Right lobe of liver (tissue), 6 donors: ENCODE results near the gene SHISA7. TPM values are rescaled to one million over a fixed set of nuclear protein-coding genes. Genes with fewer than 3 reads are reported as not detected.
A peak's percentile ranks its signal among the peaks of the same experiment; 100 is the strongest.

ENCODE experiments used
- ATAC-seq, 4 donors: fragments of 200-7000 bp; cut with Tn5 transposase; one replicate each; pipeline ENCODE4 v1.9.1; 2020; ENCODE audit warnings: mild to moderate bottlenecking in 4 of 4, moderate library complexity in 4 of 4
- DNase-seq, 3 donors: peaks; one replicate each; pipeline ENCODE4 v3.0.0-alpha.2; 2020
- H3K27ac ChIP-seq, 3 donors: fragments of 200-600 bp; one replicate each; pipeline ENCODE4 v1.8.0; 2022
- H3K27me3 ChIP-seq, 2 donors: fragments of 200-600 bp; one replicate each; pipeline ENCODE4 v1.8.0; 2022
- H3K36me3 ChIP-seq, 4 donors: fragments of 200-600 bp; sonication (generic) in 1 of 4; one replicate each; pipeline versions ENCODE4 v1.5.1 to v1.8.0; 2017 to 2022; ENCODE audit warnings: control low read depth in 1 of 4
- H3K4me1 ChIP-seq, 4 donors: fragments of 200-600 bp; sonication (generic) in 1 of 4; one replicate each; pipeline versions ENCODE4 v1.5.1 to v1.8.0; 2017 to 2022; ENCODE audit warnings: control low read depth in 1 of 4
- H3K4me3 ChIP-seq, 3 donors: fragments of 200-600 bp; one replicate each; pipeline ENCODE4 v1.8.0; 2022
- H3K9me3 ChIP-seq, 4 donors: fragments of 200-600 bp; sonication (generic) in 1 of 4; one replicate each; pipeline versions ENCODE4 v1.5.1 to v1.8.0; 2017 to 2022; ENCODE audit warnings: control low read depth in 1 of 4
- POLR2A ChIP-seq: fragments of 450-650 bp; IDR thresholded peaks from one replicate; pipeline ENCODE4 v1.6.1; 2017; ENCODE audit warnings: antibody characterized with exemption, mild to moderate bottlenecking
- WGBS: methylation state at CpG from one replicate; pipeline ENCODE4 v1.1.6; 2018; ENCODE audit warnings: low coverage, low lambda C conversion rate; ENCODE audit not compliant: insufficient coverage; ENCODE audit errors: missing lambda C conversion rate; 5-methylcytosine and 5-hydroxymethylcytosine counted together
- intact Hi-C, 2 donors: fragments of 100-400 bp; cut with DNase I; formaldehyde crosslinking; loops; one replicate each; pipeline versions ENCODE4 v1.11.2 to v1.14.1; 2022
- total RNA-seq, 6 experiments: library from RNA; depleted of rRNA in 2 of 6; stranded (reverse); fragments of >200 nt in 2 of 6; fragmentation: NEBNext Ultra II Directional in 3 of 6; extraction: Animal tissue kit (Norgen Biotek cat#: 25700) in 3 of 6; gene quantifications; one replicate each; pipeline versions ENCODE4 v1.1.0 to v1.2.4, GENCODE V29; 2016 to 2023
- TF ChIP-seq, protein P1 (sequence below), 4 donors: fragments of 200-600 bp in 3 of 4; fragments of 450-650 bp in 1 of 4; IDR thresholded peaks; one replicate each; pipeline versions ENCODE4 v1.5.1 to v1.8.0; 2016 to 2022; ENCODE audit warnings: antibody characterized with exemption in 4 of 4, mild to moderate bottlenecking in 2 of 4
- donor health status: DM: no; HTN: yes; CAD: no.
- donor health status: DM: no; HTN: no; CAD: no.
- donor health status: DM: no; HTN: no; CAD: no.
- donor health status: DM: no; HTN: yes; CAD: no.
- donor health status: DM: no; HTN: yes; CAD: no.

The SHISA7 gene
- total RNA-seq, 6 experiments from 2014 or later = 0.04 TPM; not detected in 5

DNA sequence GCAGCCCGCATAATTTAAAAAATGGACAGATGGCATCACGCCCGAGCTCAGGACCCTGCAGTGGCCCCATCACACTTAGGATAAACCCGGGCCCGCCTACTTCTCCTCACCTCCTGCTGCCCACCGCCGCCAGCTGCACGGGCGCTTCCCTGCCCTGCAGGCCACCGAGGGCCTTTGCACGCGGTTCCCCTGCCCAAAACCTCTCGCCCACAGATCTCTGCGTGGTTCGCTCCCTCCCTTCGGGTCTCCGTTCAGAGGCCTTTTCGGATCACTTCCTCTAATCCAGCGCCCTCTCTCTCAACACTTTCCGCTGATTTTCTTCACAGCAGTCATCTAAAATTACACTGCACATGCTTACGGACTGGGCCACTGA lies 1.8 kb downstream of the SHISA7 start:
- peaks cover 0 to 10% of the 10 kb centered on the region in 2 donors for H3K27me3 ChIP-seq
- ATAC-seq = no peak
- H3K27ac ChIP-seq = no peak overlapping the region

DNA sequence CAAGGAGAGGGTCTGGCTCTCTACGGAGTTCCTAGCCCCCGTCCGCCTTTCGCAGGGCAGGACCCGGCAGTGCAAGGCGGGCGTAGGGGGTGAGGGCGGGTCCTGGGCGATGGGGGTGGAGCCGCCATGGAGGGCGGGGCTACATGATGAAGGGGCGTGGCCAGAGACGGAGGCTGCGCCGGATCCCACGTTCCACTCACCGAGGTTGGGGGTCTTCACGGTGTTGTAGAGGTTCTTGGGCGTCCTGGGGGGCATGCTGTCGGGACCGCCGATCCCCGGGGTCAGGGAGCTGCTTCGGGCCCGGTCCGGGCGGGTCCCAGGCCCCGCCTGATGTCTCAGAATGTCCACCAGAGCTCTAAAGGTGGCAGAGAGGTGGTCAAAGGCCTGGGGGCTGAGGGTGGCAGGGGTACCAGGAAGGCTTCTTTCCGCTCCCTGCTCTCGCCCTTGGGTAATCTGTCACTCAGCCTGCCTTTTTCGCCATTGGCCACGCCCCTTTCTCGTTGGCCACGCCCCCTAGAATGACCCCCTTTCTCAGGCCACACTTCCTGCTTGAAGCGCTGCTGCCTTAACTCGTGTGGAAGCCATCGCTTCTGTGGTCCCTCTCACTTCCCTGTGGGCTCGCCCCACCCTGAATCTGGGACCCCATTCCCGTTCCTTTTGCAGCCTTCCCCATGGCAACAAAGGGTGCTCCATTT lies 2.5 kb downstream of the SHISA7 start:
- ATAC-seq (no peak), DNase-seq (peak in 1 of 3 donors; percentile 40)
- peaks cover 0 to 10% of the 10 kb centered on the region in 2 donors for H3K27me3 ChIP-seq
- H3K4me3 ChIP-seq = no peak overlapping the region
- 8% methylated on average over 25 of the region's 39 CpGs for WGBS
- intact Hi-C loops = no loop called here
- H3K27ac ChIP-seq = no peak overlapping the region
- H3K36me3 ChIP-seq = no peaks in the 10 kb centered on the region
- TF ChIP-seq, protein P1, sequence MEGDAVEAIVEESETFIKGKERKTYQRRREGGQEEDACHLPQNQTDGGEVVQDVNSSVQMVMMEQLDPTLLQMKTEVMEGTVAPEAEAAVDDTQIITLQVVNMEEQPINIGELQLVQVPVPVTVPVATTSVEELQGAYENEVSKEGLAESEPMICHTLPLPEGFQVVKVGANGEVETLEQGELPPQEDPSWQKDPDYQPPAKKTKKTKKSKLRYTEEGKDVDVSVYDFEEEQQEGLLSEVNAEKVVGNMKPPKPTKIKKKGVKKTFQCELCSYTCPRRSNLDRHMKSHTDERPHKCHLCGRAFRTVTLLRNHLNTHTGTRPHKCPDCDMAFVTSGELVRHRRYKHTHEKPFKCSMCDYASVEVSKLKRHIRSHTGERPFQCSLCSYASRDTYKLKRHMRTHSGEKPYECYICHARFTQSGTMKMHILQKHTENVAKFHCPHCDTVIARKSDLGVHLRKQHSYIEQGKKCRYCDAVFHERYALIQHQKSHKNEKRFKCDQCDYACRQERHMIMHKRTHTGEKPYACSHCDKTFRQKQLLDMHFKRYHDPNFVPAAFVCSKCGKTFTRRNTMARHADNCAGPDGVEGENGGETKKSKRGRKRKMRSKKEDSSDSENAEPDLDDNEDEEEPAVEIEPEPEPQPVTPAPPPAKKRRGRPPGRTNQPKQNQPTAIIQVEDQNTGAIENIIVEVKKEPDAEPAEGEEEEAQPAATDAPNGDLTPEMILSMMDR (IDR thresholded peaks at IDR 0.05) = no peak
- TF ChIP-seq POLR2A = no peak
- H3K9me3 ChIP-seq = no peaks in the 10 kb centered on the region
- H3K4me1 ChIP-seq = no peaks in the 10 kb centered on the region

More for the DNA sequence above, 1.8 kb downstream of the SHISA7 start:
- TF ChIP-seq, protein P1 (IDR thresholded peaks at IDR 0.05) = no peak
- TF ChIP-seq POLR2A = no peak
- Histone ChIP-seq H3K4me3 (no peak overlapping the region), H3K4me1 (no peaks in the 10 kb centered on the region), H3K36me3 (no peaks in the 10 kb centered on the region), H3K9me3 (no peaks in the 10 kb centered on the region)
- WGBS = 5% methylated on average over 19 of the region's 21 CpGs
- intact Hi-C loops = no loop called here
- no peak for DNase-seq

DNA sequence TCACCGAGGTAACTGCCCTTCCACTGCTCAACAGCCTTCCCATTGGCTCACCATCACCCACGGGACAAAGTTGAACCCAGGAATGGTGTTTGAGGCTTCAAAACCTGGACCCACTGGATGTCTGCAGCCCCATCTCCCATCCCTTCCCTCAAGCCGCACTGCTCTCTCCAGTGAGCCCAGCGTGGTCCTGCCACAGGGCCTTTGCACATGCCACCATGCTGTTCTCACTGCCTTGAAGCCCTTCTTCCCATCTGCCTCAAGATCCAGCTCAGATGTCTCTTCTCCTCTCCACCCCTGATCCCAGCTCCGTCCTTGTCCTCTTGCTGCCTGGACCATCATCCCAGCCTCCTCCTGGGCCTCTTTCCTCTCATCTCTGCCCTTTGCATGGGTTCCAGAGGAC lies 4.0 kb downstream of the SHISA7 start:
- H3K27me3 ChIP-seq = peaks cover 0 to 10% of the 10 kb centered on the region in 2 donors
- 91% methylated on average over 3 of the region's 5 CpGs for WGBS
- TF ChIP-seq POLR2A = no peak
- TF ChIP-seq, protein P1 (IDR thresholded peaks at IDR 0.05) = no peak

DNA sequence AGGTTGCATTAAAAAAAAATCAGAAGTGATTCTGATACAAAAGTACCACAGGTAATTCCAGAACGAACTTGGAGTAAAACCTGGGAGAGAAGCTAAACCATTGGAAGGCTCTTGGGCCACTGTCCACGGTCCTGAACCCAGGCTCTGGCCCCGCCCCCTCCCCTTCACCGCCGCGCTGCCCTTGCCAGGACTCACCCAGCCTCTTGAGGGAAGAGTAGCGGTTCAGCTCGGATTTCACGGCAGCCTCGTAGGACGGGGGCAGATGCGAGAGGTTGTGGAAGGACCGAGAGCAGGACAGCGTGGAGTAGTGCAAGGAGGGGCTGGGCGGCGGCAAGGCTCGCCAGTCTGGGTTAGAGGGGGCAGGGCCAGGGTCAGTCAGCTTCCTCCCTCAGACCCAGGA lies 5.7 kb downstream of the SHISA7 start:
- no peak overlapping the region for H3K4me3 ChIP-seq
- peaks cover 0 to 11% of the 10 kb centered on the region in 2 donors for H3K27me3 ChIP-seq
- H3K9me3 ChIP-seq = no peaks in the 10 kb centered on the region
- H3K36me3 ChIP-seq = no peaks in the 10 kb centered on the region
- DNase-seq (no peak), ATAC-seq (peak; percentile 63 to 87 (median 77))
- no peak overlapping the region for H3K27ac ChIP-seq
- TF ChIP-seq, protein P1 (IDR thresholded peaks at IDR 0.05) = no peak
- no peak for TF ChIP-seq POLR2A
- H3K4me1 ChIP-seq = no peaks in the 10 kb centered on the region
- WGBS = 7% methylated on average over 3 of the region's 17 CpGs
- intact Hi-C loops = no loop called here

More for the DNA sequence above, 4.0 kb downstream of the SHISA7 start:
- H3K4me3 ChIP-seq = no peak overlapping the region
- no peaks in the 10 kb centered on the region for H3K9me3 ChIP-seq
- ATAC-seq (no peak), DNase-seq (no peak)
- H3K36me3 ChIP-seq = no peaks in the 10 kb centered on the region
- intact Hi-C loops = no loop called here
- no peaks in the 10 kb centered on the region for H3K4me1 ChIP-seq
- H3K27ac ChIP-seq = no peak overlapping the region
